MM.1S (cell line): Measurements from ENCODE around the gene KCNMA1.

ENCODE experiments used
- DNase-seq: peaks from one replicate; pipeline ENCODE4 v3.0.0-alpha.2; 2015
- H2AFZ ChIP-seq: fragments of 300-600 bp; sonication (generic); 2 replicates; pipeline ENCODE4 v1.6.0; 2016; ENCODE audit warnings: antibody characterized with exemption, low read length
- H3F3A ChIP-seq: fragments of 300-600 bp; sonication (generic); 2 replicates; pipeline ENCODE4 v1.6.1; 2016; ENCODE audit warnings: mild to moderate bottlenecking, antibody characterized with exemption, low read length, moderate library complexity, mixed read lengths; ENCODE audit not compliant: insufficient read depth
- H3K27ac ChIP-seq: fragments of 300-600 bp; sonication (generic); 2 replicates; pipeline ENCODE4 v1.5.1; 2016; ENCODE audit warnings: mild to moderate bottlenecking, low read length
- H3K27me3 ChIP-seq: fragments of 300-600 bp; sonication (generic); replicated peaks from 2 replicates; pipeline ENCODE4 v1.6.0; 2016; ENCODE audit warnings: low read length; ENCODE audit not compliant: insufficient read depth
- H3K36me3 ChIP-seq: fragments of 300-600 bp; sonication (generic); replicated peaks from 2 replicates; pipeline ENCODE4 v1.6.1; 2016; ENCODE audit warnings: mild to moderate bottlenecking, low read length, mixed read lengths; ENCODE audit not compliant: insufficient read depth
- H3K4me1 ChIP-seq: fragments of 300-600 bp; sonication (generic); 2 replicates; pipeline ENCODE4 v1.6.1; 2016; ENCODE audit warnings: low read length, mixed read lengths
- H3K4me2 ChIP-seq: fragments of 300-600 bp; sonication (generic); 2 replicates; pipeline ENCODE4 v1.6.0; 2016; ENCODE audit warnings: low read depth, low read length
- H3K4me3 ChIP-seq: fragments of 300-600 bp; sonication (generic); 2 replicates; pipeline ENCODE4 v1.5.1; 2016; ENCODE audit warnings: low read length, mixed read lengths
- H3K79me2 ChIP-seq: fragments of 300-600 bp; sonication (generic); 2 replicates; pipeline ENCODE4 v1.6.1; 2016; ENCODE audit warnings: mixed run types, low read length, mixed read lengths
- H3K9ac ChIP-seq: fragments of 300-600 bp; sonication (generic); 2 replicates; pipeline ENCODE4 v1.6.1; 2016; ENCODE audit warnings: low read length, mixed read lengths
- H3K9me2 ChIP-seq: fragments of 300-600 bp; sonication (generic); replicated peaks from 2 replicates; pipeline ENCODE4 v1.6.1; 2016; ENCODE audit warnings: mild to moderate bottlenecking, low read length, mixed read lengths; ENCODE audit not compliant: insufficient read depth
- H3K9me3 ChIP-seq: fragments of 300-600 bp; sonication (generic); replicated peaks from 2 replicates; pipeline ENCODE4 v1.6.1; 2016; ENCODE audit warnings: mild to moderate bottlenecking, low read length, mixed read lengths; ENCODE audit not compliant: insufficient read depth
- H4K20me1 ChIP-seq: fragments of 300-600 bp; sonication (generic); 2 replicates; pipeline ENCODE4 v1.6.1; 2016; ENCODE audit warnings: mild to moderate bottlenecking, low read length, moderate library complexity, mixed read lengths; ENCODE audit not compliant: insufficient read depth
- EZH2 ChIP-seq: fragments of 300-600 bp; sonication (generic); optimal IDR thresholded peaks from 2 replicates; pipeline ENCODE3; 2017; ENCODE audit warnings: low read depth, mild to moderate bottlenecking, antibody characterized with exemption, low read length, mixed read lengths
- EZH2phosphoT487 ChIP-seq: fragments of 300-600 bp; sonication (generic); IDR thresholded peaks from 2 replicates; pipeline ENCODE4 v1.6.1; 2018; ENCODE audit warnings: antibody characterized with exemption, low read length
- TF ChIP-seq, protein P1 (sequence below): fragments of 300-600 bp; sonication (generic); IDR thresholded peaks from 2 replicates; pipeline ENCODE4 v1.5.1; 2016; ENCODE audit warnings: antibody characterized with exemption, low read length, mixed read lengths

Gene KCNMA1

DNA sequence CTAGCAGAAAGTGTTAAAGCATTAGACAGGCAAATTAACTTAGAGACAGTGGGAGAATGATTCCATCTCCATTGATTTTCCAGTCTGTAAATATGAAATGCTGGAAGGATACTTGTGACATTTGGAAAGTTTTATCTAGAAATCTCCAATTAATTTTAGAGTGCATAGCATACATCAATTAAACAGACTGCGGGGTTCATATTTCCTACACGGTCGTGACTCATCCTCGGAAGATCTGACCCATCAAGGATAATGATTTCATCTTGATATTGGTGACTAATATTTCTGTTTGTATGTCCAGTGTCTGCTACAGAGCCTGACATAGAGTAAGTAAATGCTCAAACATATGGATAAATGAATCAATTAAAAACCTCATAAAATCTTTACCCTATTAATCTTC, 474.9 kb downstream of the KCNMA1 start:
- H2AFZ ChIP-seq = no peak overlapping the region
- H3K36me3 ChIP-seq = no peaks in the 10 kb centered on the region
- no peak overlapping the region for H3K4me2 ChIP-seq
- no peak for DNase-seq
- H3K27me3 ChIP-seq = no peaks in the 10 kb centered on the region
- H3K4me3 ChIP-seq = no peak overlapping the region
- no peaks in the 10 kb centered on the region; the same call in 1 of the 2 replicates for H3K4me1 ChIP-seq
- TF ChIP-seq, protein P1, sequence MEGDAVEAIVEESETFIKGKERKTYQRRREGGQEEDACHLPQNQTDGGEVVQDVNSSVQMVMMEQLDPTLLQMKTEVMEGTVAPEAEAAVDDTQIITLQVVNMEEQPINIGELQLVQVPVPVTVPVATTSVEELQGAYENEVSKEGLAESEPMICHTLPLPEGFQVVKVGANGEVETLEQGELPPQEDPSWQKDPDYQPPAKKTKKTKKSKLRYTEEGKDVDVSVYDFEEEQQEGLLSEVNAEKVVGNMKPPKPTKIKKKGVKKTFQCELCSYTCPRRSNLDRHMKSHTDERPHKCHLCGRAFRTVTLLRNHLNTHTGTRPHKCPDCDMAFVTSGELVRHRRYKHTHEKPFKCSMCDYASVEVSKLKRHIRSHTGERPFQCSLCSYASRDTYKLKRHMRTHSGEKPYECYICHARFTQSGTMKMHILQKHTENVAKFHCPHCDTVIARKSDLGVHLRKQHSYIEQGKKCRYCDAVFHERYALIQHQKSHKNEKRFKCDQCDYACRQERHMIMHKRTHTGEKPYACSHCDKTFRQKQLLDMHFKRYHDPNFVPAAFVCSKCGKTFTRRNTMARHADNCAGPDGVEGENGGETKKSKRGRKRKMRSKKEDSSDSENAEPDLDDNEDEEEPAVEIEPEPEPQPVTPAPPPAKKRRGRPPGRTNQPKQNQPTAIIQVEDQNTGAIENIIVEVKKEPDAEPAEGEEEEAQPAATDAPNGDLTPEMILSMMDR = no peak
- TF ChIP-seq EZH2 (no peak), EZH2phosphoT487 (no peak)
- H3K9me2 ChIP-seq = no peaks in the 10 kb centered on the region
- H4K20me1 ChIP-seq = no peaks in the 10 kb centered on the region
- H3K79me2 ChIP-seq = no peaks in the 10 kb centered on the region
- H3K27ac ChIP-seq = no peak overlapping the region
- no peaks in the 10 kb centered on the region for H3K9me3 ChIP-seq
- no peak overlapping the region for H3K9ac ChIP-seq
- H3F3A ChIP-seq = no peaks in the 10 kb centered on the region

DNA sequence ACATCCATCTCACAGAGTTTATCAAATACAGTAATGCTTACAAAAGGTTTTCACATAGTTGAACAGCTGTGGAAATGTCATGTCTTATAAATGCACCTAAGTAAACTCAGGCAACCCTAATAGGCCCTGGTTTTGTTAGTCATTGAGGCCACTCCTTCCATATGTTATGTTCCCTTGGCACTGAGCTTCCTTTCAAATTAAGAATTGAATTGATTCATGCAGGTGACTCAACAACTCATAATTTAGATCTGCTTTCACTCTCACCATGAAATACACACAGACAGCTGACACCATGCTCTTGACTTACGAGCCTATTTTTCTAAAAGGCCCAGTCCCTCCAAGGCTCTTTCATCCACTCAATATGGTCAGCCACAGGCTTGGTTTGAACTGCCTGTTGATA, 476.9 kb downstream of the KCNMA1 start:
- no peaks in the 10 kb centered on the region for H3K9me2 ChIP-seq
- no peak overlapping the region for H3K9ac ChIP-seq
- no peaks in the 10 kb centered on the region for H3F3A ChIP-seq
- H3K4me2 ChIP-seq = no peak overlapping the region
- H3K4me1 ChIP-seq = no peaks in the 10 kb centered on the region; the same call in 1 of the 2 replicates
- H3K27me3 ChIP-seq = no peaks in the 10 kb centered on the region
- no peak for DNase-seq
- H3K36me3 ChIP-seq = no peaks in the 10 kb centered on the region
- TF ChIP-seq, protein P1 = no peak
- no peak for TF ChIP-seq EZH2
- no peak for TF ChIP-seq EZH2phosphoT487
- no peak overlapping the region for H3K4me3 ChIP-seq
- H3K9me3 ChIP-seq = no peaks in the 10 kb centered on the region
- no peaks in the 10 kb centered on the region for H4K20me1 ChIP-seq
- no peaks in the 10 kb centered on the region for H3K79me2 ChIP-seq
- H3K27ac ChIP-seq = no peak overlapping the region
- no peak overlapping the region for H2AFZ ChIP-seq

DNA sequence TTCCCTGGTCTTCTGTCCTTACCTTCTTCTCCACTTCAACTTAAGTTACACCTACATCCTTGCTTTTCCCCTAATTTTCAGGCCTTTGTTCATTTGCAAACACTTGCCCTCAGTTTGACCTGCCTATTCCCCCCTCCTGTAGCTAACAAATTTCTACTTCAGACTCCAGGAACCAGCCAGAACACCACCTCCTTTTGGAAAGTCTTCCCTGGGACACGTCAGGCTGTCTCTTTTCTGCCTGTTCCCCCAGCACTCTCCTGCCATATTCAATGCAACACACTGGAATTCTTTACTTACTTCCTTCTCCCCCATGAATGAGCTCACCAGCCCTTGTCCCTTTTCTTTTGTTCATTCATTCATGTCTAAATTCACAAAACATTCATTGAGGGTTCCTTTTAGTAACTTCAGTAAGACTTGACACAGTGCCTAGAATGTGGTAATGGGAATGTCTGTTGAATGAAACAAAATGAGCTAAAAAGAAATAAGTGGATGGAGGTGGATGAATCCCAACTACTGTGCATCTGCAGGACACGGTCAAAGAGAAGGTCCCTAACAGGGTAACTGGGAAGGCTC, 478.0 kb downstream of the KCNMA1 start:
- Histone ChIP-seq H3F3A (no peaks in the 10 kb centered on the region), H2AFZ (no peak overlapping the region), H3K4me1 (no peaks in the 10 kb centered on the region; the same call in 1 of the 2 replicates), H3K36me3 (no peaks in the 10 kb centered on the region), H3K4me2 (no peak overlapping the region), H3K79me2 (no peaks in the 10 kb centered on the region), H3K9ac (no peak overlapping the region), H3K4me3 (no peak overlapping the region), H4K20me1 (no peaks in the 10 kb centered on the region), H3K9me2 (no peaks in the 10 kb centered on the region), H3K27me3 (no peaks in the 10 kb centered on the region), H3K9me3 (no peaks in the 10 kb centered on the region), H3K27ac (no peak overlapping the region)
- TF ChIP-seq, protein P1 = no peak
- TF ChIP-seq EZH2 (no peak), EZH2phosphoT487 (no peak)
- DNase-seq = no peak
